ENCODE data around the gene UQCRC1.

Gene UQCRC1

GRCh38 chr3:48599509-48600285 lies 9.7 kb downstream of the UQCRC1 start:
- H3K9me3 ChIP-seq, result no peaks in the 10 kb centered on the region
- H3K4me3 ChIP-seq, result no peak overlapping the region
- no peaks in the 10 kb centered on the region for H3K4me1 ChIP-seq
- peaks cover 63% of the 10 kb centered on the region for H3K36me3 ChIP-seq (replicated peaks)
- no peak for DNase-seq (ENCODE audit: low spot score in 2 of 2)
- in situ Hi-C loops (cut with MboI; ENCODE audit: low sequenced_read_pairs), result no loop called here
- H3K27me3 ChIP-seq (ENCODE audit: low read depth), result peaks cover 8% of the 10 kb centered on the region

GRCh38 chr3:48599077-48599501 lies 10.4 kb downstream of the UQCRC1 start:
- Histone ChIP-seq H3K4me1 (no peaks in the 10 kb centered on the region), H3K27me3 (ENCODE audit: low read depth) (peaks cover 14% of the 10 kb centered on the region), H3K36me3 (replicated peaks) (peaks cover 57% of the 10 kb centered on the region), H3K9me3 (no peaks in the 10 kb centered on the region), H3K4me3 (no peak overlapping the region)
- DNase-seq (ENCODE audit: low spot score in 2 of 2), result no peak
- in situ Hi-C loops (cut with MboI; ENCODE audit: low sequenced_read_pairs), result no loop called here

GRCh38 chr3:48598323-48599076 lies 10.9 kb downstream of the UQCRC1 start:
- DNase-seq (ENCODE audit: low spot score in 2 of 2), result no peak
- no peaks in the 10 kb centered on the region for H3K9me3 ChIP-seq
- H3K4me3 ChIP-seq, result no peak overlapping the region
- peaks cover 51% of the 10 kb centered on the region for H3K36me3 ChIP-seq (replicated peaks)
- H3K4me1 ChIP-seq, result no peaks in the 10 kb centered on the region
- peaks cover 18% of the 10 kb centered on the region for H3K27me3 ChIP-seq (ENCODE audit: low read depth)
- in situ Hi-C loops (cut with MboI; ENCODE audit: low sequenced_read_pairs), result no loop called here

GRCh38 chr3:48597408-48597800 lies 12.0 kb downstream of the UQCRC1 start:
- in situ Hi-C loops (cut with MboI; ENCODE audit: low sequenced_read_pairs), result no loop called here
- peaks cover 41% of the 10 kb centered on the region for H3K36me3 ChIP-seq (replicated peaks)
- H3K9me3 ChIP-seq, result no peaks in the 10 kb centered on the region
- DNase-seq (ENCODE audit: low spot score in 2 of 2), result no peak
- no peaks in the 10 kb centered on the region for H3K4me1 ChIP-seq
- peaks cover 24% of the 10 kb centered on the region for H3K27me3 ChIP-seq (ENCODE audit: low read depth)
- no peak overlapping the region for H3K4me3 ChIP-seq

DNA sequence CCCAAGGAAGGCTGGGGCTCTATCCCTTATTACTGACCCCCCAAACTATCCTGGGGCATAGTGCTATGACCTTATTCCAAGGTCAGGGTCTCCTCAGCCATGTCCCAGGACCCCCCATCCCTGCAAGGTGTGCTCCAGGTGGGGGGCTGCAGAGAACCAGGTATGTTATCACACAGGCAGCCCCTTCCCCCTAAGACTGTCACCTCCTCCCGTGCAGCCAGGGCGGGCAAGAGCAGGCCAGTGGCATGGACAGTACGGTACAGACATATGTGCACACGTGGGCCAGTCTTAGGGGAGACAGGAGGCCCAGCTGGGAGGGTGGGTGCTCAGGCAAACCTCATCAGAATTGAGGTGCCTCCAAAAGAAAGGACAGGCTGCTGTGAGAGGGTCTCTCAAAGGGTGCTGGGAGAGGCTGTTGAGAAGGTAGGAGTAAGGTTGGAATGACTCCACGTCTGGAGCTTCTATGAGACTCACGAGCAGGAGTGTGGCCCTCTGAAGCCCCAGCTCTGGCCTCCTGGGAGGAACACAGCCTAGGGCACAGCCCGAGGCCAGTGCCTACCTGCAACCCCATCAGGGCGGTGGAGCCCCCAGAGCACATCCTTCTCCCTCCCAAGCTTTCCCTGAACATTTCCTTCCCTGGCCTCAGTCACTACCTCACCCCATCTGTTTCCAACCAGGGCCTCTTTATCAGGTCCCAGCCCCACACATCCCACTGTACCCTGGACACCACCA lies 12.6 kb downstream of the UQCRC1 start:
- H3K4me1 ChIP-seq, result no peaks in the 10 kb centered on the region
- H3K36me3 ChIP-seq (replicated peaks), result peaks cover 41% of the 10 kb centered on the region
- H3K9me3 ChIP-seq, result no peaks in the 10 kb centered on the region
- in situ Hi-C loops (cut with MboI; ENCODE audit: low sequenced_read_pairs), result no loop called here
- peaks cover 24% of the 10 kb centered on the region for H3K27me3 ChIP-seq (ENCODE audit: low read depth)
- H3K4me3 ChIP-seq, result no peak overlapping the region
- DNase-seq (ENCODE audit: low spot score in 2 of 2), result no peak

GRCh38 chr3:48596157-48596556 lies 13.3 kb downstream of the UQCRC1 start:
- DNase-seq (ENCODE audit: low spot score in 2 of 2), result no peak
- in situ Hi-C loops (cut with MboI; ENCODE audit: low sequenced_read_pairs), result no loop called here
- Histone ChIP-seq H3K4me3 (no peak overlapping the region), H3K9me3 (no peaks in the 10 kb centered on the region), H3K4me1 (no peaks in the 10 kb centered on the region), H3K27me3 (ENCODE audit: low read depth) (peaks cover 24% of the 10 kb centered on the region), H3K36me3 (replicated peaks) (peaks cover 36% of the 10 kb centered on the region)

DNA sequence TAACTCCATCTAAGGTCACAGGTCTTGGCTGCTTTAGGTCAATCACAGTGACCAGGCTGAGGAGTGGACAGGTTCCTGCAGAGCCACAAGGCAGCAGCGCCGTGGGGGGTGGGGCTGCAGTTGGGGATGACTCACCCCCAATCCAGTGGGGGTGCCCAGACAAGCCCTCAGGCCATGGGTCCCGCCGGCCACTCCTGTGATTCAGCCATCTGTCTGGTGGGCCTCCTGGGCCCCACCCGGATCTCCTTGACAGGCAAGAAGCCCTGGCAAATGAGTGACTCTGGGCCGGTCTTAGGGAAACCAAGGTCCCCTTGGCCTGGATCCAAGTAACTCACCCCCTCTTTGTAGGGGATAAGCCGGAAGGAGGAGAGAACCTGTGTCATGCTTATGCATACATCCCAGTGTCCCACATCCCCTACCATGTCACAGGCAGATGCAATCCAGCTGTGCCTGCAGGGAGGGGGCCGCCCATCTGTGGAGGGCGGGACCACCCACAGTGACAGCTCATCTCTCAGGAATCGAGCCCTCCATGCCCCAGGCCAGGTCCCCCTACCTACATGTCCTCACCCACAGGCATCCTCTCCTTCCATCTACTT lies 13.8 kb downstream of the UQCRC1 start:
- peaks cover 31% of the 10 kb centered on the region for H3K36me3 ChIP-seq (replicated peaks)
- H3K27me3 ChIP-seq (ENCODE audit: low read depth), result peaks cover 24% of the 10 kb centered on the region
- no peaks in the 10 kb centered on the region for H3K9me3 ChIP-seq
- no peaks in the 10 kb centered on the region for H3K4me1 ChIP-seq
- DNase-seq (ENCODE audit: low spot score in 2 of 2), result peak in 1 of 2 experiments; percentile 38
- no peak overlapping the region for H3K4me3 ChIP-seq
- in situ Hi-C loops (cut with MboI; ENCODE audit: low sequenced_read_pairs), result no loop called here

DNA sequence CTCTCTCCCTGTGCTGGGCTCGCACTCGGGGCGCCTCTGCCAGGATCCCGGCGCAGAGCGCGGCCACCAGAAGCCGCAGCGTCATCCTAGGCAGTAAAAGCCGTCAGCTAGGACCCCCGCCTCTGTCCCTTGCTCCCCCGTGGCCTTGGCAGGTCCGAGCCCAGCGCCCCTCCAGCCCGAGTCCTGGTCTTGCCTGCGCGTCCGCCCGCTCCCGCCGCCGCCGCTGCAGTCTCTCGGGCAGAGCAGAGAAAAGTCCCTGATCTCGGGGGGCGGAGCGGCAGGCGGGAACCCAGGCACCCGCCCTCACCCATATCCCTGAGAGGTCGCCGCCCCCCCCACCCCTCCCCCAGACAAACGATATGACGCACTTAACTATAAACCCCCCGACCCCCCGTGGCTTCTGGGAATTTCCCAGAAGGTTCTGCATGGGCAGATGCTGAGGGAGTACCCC lies 14.3 kb downstream of the UQCRC1 start, which contains the start of gene COL7A1:
TSS of gene COL7A1 (minus strand) at position 255 of the 451 bp plus-strand sequence. CDS start at position 85, 170 bp downstream.
- Histone ChIP-seq H3K4me3 (no peak within 1 kb of the TSS), H3K9me3 (no peaks in the 10 kb centered on the region), H3K27me3 (ENCODE audit: low read depth) (peaks cover 29% of the 10 kb centered on the region), H3K36me3 (replicated peaks) (peaks cover 26% of the 10 kb centered on the region), H3K4me1 (no peaks in the 10 kb centered on the region)
- DNase-seq (ENCODE audit: low spot score in 2 of 2), result no peak
- in situ Hi-C loops (cut with MboI; ENCODE audit: low sequenced_read_pairs), result no loop called here

DNA sequence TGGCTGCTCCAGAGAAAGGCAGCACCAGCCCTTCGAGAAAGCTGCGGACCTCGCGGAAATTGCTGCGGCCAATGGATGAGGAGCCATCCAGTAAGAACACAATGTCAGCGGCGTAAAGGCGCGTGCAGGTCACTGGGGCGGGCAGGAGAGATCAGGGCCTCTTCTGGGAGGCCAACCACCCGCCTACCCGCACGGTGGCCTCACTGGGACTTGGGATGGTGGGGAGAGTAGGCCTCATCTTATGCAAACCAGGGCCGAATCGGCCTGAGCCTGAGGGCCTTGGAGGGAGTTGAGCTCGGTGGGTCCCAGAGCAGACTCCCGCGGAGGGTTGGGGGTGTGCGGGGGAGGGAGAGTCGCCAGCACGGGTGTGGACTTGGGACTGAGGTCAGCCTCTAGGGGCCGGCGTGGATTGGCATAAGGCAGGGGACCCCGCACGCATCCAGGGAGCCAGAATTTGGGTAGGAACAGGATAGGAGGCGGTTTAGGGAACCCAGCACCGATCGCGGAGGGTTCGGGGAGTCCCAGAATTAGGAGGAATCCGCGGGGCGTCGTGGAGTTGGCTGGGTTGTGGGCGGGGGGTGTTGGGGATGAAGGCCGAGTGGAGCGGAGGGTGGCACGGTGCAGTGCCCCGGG lies 14.9 kb downstream of the UQCRC1 start:
- H3K36me3 ChIP-seq (replicated peaks), result peaks cover 20% of the 10 kb centered on the region
- DNase-seq (ENCODE audit: low spot score in 2 of 2), result no peak
- H3K4me3 ChIP-seq, result no peak overlapping the region
- no peaks in the 10 kb centered on the region for H3K9me3 ChIP-seq
- in situ Hi-C loops (cut with MboI; ENCODE audit: low sequenced_read_pairs), result no loop called here
- H3K27me3 ChIP-seq (ENCODE audit: low read depth), result peaks cover 34% of the 10 kb centered on the region
- H3K4me1 ChIP-seq, result no peaks in the 10 kb centered on the region

DNA sequence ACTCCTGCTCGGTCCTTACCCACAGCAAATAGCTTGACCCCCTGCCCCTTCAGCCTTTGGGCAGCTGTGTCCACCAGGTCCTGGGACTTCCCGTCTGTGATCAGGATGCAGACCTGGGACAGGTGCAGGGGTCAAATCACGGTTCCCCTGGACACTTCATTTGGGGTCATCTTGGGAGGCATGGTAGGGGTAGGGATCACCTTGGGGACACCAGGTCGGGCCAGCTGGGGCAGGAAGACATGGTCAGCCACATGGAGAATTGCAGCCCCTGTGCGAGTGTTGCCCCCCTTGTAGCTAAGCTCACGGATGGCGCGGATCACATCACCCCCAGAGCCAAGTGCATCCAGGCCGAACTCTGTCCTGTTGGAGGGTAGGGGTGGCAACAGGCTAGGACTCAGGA lies 16.1 kb downstream of the UQCRC1 start:
- Histone ChIP-seq H3K9me3 (no peaks in the 10 kb centered on the region), H3K27me3 (ENCODE audit: low read depth) (peaks cover 34% of the 10 kb centered on the region), H3K36me3 (replicated peaks) (peaks cover 8% of the 10 kb centered on the region), H3K4me1 (no peaks in the 10 kb centered on the region), H3K4me3 (no peak overlapping the region)
- in situ Hi-C loops (cut with MboI; ENCODE audit: low sequenced_read_pairs), result no loop called here
- no peak for DNase-seq (ENCODE audit: low spot score in 2 of 2)

DNA sequence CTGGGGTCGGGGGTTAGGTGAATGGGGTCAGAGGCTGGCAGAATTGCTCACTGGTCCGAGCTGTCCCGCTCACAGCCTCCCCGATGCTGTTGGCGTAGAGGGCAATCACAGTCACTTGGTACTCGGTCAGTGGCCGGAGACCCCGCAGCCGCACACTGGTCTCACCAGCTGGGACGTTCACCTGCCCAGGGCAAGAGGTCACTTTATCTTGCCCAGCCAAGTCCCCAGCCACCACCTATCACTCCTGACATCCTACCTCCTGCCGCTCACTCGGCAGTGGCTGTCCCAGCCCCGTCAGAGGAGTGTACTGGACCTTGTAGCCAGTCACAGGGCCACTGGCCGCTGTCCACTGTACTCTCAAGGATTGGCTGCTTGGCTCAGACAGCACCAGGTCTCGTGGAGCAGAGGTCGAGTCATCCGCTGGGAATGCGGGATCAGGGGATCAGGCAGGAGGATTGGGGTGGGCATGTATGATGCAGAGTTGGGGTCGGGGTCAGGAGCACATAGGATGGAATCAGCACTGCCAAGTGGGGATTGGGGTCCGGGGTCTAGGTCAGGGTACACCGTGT lies 16.8 kb downstream of the UQCRC1 start:
- Histone ChIP-seq H3K4me1 (no peaks in the 10 kb centered on the region), H3K9me3 (no peaks in the 10 kb centered on the region), H3K36me3 (replicated peaks) (peaks cover under 1% of the 10 kb centered on the region; the same call in 1 of the 2 replicates), H3K27me3 (ENCODE audit: low read depth) (peaks cover 34% of the 10 kb centered on the region), H3K4me3 (no peak overlapping the region)
- DNase-seq (ENCODE audit: low spot score in 2 of 2), result no peak
- in situ Hi-C loops (cut with MboI; ENCODE audit: low sequenced_read_pairs), result no loop called here

- Histone ChIP-seq H3K36me3 (replicated peaks) (no peaks in the 10 kb centered on the region), H3K9me3 (no peaks in the 10 kb centered on the region), H3K4me1 (no peaks in the 10 kb centered on the region), H3K4me3 (no peak overlapping the region), H3K27me3 (ENCODE audit: low read depth) (peaks cover 34% of the 10 kb centered on the region)
- DNase-seq (ENCODE audit: low spot score in 2 of 2), result no peak
- in situ Hi-C loops (cut with MboI; ENCODE audit: low sequenced_read_pairs), result no loop called here
Observed at GRCh38 chr3:48591886-48592518, 17.4 kb downstream of the UQCRC1 start.

All from HAP-1 (cell line).